Kidney epithelial cell (primary cell): ENCODE measurements around the gene LHPP. TPM values are rescaled to one million over a fixed set of nuclear protein-coding genes. Genes with fewer than 3 reads are reported as not detected.

Experiments
- DNase-seq: peaks from one replicate; pipeline ENCODE4 v3.0.0-alpha.2; 2010; ENCODE audit warnings: low read depth
- H3K27me3 ChIP-seq: 2 replicates; pipeline ENCODE4 v1.6.0; 2011; ENCODE audit warnings: low read length; ENCODE audit not compliant: control insufficient read depth, insufficient read depth
- H3K36me3 ChIP-seq: 2 replicates; pipeline ENCODE4 v1.5.1; 2011; ENCODE audit warnings: low read length; ENCODE audit not compliant: control insufficient read depth, insufficient read depth
- H3K4me3 ChIP-seq: 2 replicates; pipeline ENCODE4 v1.5.1; 2011; ENCODE audit warnings: low read depth, mild to moderate bottlenecking, control low read depth, low read length
- total RNA-seq: library from RNA; depleted of rRNA; stranded (reverse); fragments of >200 nt; gene quantifications from 2 replicates; pipeline ENCODE4 v1.2.3, GENCODE V29; 2015
- TF ChIP-seq, protein P1 (sequence below): IDR thresholded peaks from 2 replicates; pipeline ENCODE4 v1.5.1; 2011; ENCODE audit warnings: mild to moderate bottlenecking, moderate library complexity, low read length, control low read depth, inconsistent platforms; ENCODE audit not compliant: insufficient read depth, poor library complexity, severe bottlenecking

The LHPP gene
- total RNA-seq, 1 donor from 2014 or later: 6.3 TPM

DNA sequence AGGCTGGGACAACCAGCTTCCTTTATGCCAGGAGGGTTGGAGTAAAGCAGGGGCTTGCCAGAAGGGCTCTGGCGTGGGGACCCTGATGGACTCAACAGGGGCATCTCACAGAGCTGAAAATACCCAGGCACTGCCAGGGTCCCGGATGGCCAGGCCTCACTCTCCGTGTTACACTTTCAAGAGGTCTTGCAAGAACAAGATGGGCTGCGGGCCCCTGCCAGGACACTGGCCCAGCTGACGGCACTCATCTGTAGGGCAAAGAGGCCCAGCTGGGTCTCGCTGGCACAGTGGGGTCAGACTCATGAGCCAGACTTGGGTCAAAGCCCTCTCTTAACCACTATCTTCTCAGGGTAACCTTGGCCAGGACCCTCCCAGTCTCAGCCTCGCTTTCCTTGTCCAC is 191.7 kb downstream of the LHPP start:
- TF ChIP-seq, protein P1, sequence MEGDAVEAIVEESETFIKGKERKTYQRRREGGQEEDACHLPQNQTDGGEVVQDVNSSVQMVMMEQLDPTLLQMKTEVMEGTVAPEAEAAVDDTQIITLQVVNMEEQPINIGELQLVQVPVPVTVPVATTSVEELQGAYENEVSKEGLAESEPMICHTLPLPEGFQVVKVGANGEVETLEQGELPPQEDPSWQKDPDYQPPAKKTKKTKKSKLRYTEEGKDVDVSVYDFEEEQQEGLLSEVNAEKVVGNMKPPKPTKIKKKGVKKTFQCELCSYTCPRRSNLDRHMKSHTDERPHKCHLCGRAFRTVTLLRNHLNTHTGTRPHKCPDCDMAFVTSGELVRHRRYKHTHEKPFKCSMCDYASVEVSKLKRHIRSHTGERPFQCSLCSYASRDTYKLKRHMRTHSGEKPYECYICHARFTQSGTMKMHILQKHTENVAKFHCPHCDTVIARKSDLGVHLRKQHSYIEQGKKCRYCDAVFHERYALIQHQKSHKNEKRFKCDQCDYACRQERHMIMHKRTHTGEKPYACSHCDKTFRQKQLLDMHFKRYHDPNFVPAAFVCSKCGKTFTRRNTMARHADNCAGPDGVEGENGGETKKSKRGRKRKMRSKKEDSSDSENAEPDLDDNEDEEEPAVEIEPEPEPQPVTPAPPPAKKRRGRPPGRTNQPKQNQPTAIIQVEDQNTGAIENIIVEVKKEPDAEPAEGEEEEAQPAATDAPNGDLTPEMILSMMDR: no peak
- DNase-seq: no peak
- Histone ChIP-seq H3K27me3 (no peaks in the 10 kb centered on the region), H3K36me3 (no peaks in the 10 kb centered on the region), H3K4me3 (no peak overlapping the region)

DNA sequence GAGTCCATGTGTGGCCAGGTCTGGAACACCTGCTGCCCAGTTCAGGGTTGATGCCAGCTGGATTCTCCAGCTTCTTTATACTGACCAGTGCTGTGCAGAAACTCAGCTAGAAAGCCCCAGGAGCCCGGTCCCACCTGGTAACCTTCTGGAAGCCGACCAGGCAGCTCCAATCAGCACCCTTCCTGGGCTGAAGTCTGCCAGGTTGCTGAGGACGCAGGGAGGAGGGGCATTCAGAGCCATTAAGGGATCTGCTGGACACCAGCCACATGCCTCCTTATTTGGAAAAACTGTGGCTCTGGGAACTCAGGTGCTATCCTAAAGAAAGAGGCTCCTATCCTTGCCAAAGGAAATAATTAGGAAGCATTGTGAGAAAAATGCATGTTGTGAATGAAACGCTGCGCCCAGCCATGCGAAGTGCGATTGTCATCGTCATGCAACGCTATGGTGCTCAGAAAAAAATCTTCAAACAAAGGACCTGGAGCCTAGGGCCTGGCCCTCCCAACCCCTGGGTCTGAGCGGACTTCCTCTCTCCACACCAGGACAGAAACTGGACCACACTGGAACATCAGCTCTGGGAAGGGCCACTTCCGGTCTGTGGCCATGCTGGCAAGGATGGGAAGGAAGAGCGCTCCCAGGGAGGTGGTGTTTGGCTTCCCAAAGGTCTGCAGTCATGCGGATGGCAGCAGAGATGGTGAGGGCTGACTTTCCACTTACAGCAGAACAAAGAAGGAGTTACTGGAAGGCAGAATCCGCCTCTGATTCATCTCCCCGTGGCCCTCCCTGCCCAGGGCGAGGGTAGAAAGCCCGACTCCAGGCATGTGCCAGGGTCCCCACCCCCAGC is 192.4 kb downstream of the LHPP start:
- Histone ChIP-seq H3K27me3 (no peaks in the 10 kb centered on the region), H3K36me3 (no peaks in the 10 kb centered on the region), H3K4me3 (no peak overlapping the region)
- DNase-seq: no peak
- TF ChIP-seq, protein P1: no peak

DNA sequence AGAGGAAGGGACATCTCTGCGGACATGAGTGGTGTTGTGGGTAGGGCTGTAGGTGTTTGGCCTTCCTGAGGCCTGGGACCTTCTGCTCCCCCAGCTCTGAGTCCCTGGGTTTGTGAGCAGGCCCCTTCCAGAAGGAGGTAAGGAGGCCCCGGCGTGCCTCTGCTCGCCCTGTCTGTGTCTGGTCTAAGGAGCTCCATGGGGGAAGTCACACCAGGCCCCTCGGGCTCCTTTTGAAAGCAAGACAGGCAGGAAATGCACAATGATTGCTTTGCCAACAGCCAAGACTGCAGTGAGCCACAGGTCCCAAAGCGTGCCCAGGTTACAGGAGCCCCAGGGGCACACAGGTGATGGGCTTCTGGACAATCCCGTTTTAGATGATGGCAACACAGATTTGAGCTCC is 193.1 kb downstream of the LHPP start:
- no peak for DNase-seq
- TF ChIP-seq, protein P1: no peak
- no peaks in the 10 kb centered on the region for H3K36me3 ChIP-seq
- no peak overlapping the region for H3K4me3 ChIP-seq
- no peaks in the 10 kb centered on the region for H3K27me3 ChIP-seq

DNA sequence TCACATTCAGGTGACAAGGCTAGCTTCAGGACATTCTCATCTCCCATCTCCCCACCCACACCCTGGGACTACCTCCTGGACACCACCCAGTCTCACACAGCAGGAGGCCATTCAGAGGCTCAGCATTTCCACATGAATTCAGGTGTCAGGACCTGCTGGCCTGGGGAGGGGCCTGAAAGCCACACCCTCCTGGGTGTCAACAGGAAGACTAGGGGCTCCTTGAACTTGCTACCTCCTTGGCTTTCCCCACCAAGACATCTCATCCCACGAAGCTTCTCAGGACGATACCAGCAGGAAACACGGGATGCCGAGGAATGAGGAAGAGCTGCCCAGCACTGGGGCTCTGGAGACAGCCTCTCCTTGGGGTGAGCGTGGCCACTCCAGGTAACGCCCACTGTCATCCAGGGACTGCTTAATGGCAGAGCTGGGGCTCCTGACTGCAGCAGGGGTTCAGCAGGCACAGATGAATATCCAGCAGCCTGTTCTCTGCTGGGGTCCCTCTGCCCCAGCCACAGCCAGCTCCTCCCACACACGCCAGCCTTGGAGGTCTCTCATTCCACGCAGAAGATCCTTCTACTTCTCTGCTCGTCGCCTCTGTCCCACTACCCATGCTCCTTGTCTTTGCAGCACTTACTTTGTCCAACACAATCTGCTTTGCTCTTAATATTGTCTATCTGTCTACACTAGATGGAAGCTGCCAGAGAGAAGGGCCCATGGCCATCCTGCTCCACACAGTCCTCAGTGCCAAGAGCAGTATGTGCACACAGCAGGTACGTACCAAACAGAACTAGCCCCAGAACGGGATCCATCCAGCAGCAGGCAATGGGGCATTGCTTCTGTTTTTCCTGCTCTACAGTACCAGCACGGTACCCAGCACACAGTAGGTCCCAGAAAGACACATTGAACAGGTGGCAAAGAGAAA is 193.8 kb downstream of the LHPP start:
- H3K4me3 ChIP-seq: no peak overlapping the region
- H3K36me3 ChIP-seq: no peaks in the 10 kb centered on the region
- DNase-seq: no peak
- no peaks in the 10 kb centered on the region for H3K27me3 ChIP-seq
- TF ChIP-seq, protein P1: no peak

GRCh38 chr10:124656113-124656490 is 194.5 kb downstream of the LHPP start:
- H3K4me3 ChIP-seq: no peak overlapping the region
- H3K27me3 ChIP-seq: no peaks in the 10 kb centered on the region
- no peak for DNase-seq
- H3K36me3 ChIP-seq: no peaks in the 10 kb centered on the region
- TF ChIP-seq, protein P1: no peak
